GM21529 (cell line): ENCODE measurements around the gene HOXB5.

Experiments used
- ATAC-seq: cut with Tn5 transposase; IDR thresholded peaks from one replicate; pipeline ENCODE4 v1.9.1; 2021; ENCODE audit not compliant: unreplicated experiment

HOXB5 gene

DNA sequence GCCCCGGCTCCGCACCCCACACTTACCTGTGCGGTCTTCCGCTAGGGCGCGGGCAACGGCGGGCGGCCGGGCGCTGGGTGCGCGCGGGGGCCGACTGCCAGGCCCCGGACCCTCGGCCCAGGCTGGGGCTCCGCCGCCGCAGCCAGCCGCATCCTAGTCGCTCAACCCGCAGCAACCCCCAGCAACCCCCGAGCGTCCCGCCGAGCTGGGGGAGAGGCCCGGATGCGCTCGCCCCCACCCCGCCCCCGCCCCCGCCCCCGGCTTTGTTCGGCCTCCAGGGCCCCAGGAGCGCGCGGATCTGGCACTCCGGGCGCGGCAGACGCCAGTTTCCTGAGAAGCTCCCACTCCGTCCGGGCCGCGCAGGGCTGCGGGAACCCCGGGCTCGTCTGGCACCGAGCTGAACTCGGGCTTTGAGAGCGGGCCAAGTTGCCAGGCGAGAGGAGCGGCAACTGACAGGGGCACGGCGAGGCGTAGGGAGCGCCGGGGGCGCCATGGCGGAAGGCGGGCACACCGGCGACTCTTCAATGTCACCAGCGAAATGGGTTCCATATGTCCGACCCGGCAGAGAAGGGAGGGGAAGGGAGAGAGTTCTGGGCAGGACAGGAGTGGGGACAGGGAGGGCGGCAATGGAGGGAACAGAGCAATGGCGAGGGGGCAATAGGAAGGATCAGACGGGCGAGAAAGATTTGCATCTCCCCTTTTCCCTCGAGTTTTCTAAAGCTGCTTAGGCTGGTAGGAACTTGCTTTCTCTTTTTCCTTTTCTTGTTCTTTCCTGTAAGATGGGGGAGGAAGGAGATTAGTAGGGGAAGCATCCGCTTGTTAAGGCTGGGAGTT lies 29.2 kb downstream of the HOXB5 start:
- ATAC-seq = no peak

DNA sequence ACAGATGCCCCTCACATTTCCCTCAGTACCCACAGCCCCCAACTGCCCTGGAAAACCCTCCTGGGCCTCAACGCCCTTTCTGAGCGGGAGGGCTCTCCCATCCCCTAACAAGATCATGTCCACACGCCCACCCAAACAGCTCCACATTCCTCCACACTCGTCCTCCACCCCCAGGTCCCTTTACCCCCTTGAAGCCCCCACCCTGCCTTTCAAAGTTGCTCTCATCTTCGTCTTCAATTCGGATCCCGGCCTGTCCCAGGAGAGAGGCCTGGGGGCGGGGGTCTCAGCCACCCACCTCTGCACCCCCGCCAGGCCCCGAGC lies 29.8 kb downstream of the HOXB5 start:
- no peak for ATAC-seq

DNA sequence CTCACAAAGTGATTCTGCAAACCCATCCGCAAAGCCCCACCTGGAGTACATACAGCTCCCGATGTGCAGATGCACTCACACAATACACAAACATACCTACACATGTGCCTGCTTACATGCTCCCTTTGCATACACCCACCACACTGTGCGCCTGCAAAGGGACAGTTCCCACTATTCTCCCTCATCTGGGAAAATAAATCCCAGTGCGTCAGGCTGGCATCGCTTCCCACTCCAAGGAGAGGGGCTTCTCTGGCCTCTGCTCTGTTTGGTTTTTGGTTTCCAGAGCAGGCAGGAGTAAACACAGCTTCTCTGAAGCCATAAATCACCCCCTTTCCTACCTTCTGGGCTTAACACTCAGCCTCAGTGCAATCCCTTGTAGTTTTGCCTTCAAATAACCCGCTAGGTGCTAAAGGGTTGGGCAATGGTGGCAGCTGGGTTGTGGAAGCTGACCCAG lies 30.2 kb downstream of the HOXB5 start:
- ATAC-seq = no peak

DNA sequence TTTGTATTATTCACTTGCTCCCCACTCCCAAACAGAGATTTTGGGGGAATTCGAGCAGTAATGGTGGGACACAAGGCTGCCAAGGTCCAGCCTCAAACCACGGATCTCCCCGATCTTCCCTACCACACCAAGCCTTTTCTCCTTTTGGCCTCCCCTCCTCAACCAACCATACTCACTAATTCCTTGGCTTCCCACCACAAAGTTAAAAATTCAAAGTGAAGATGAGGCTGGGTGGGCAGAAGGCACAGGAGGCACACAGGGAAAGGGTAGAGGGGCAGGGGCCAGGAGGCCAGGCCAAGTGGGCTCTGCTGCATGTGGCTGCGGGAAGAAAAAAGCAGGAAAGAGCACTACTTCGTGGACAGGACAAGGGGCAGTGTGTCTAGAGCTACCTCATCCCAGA lies 30.6 kb downstream of the HOXB5 start:
- no peak for ATAC-seq

DNA sequence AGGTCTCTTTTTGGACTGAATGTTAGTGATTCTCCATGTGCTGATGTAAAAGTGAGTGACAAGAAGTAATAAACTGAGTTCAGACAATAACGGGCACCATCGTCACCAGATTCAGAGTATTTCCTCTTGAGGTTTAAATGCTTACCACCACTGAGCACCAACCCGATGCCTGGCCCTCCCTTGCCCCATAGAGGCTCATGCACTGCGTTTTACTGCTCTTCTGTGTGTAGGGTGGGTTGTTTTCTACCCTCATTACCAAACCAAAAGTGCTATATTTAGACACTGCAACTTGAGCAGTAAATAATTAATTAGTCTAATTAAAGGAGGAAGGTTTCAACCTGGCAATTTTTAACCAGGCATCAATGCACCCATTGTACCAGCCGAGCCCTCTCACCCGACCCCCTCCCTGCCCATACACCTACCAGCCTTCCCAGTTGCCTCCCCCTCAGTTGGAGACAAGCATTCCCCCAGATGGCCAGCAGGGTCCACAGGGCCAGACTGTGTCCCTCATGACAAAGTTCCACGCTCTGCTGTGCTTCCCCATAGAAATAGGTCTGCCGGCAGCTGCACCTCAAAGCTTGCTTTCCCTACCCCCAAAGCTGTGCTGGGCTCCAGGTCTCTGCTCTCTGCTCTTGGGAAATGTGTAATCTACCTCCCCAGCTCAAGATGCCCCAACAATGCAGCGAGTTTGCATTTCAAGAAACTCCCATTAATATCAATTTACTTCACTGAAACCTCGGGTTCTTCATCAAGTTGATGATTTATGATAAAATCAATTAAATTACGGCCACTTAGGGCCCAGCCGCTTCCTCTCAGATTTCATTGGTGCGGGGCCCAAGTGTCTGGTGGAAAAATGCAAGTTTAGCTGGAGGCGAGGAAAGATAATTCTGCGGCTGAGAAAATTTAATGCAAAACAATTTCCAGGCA lies 31.4 kb downstream of the HOXB5 start:
- ATAC-seq = no peak

DNA sequence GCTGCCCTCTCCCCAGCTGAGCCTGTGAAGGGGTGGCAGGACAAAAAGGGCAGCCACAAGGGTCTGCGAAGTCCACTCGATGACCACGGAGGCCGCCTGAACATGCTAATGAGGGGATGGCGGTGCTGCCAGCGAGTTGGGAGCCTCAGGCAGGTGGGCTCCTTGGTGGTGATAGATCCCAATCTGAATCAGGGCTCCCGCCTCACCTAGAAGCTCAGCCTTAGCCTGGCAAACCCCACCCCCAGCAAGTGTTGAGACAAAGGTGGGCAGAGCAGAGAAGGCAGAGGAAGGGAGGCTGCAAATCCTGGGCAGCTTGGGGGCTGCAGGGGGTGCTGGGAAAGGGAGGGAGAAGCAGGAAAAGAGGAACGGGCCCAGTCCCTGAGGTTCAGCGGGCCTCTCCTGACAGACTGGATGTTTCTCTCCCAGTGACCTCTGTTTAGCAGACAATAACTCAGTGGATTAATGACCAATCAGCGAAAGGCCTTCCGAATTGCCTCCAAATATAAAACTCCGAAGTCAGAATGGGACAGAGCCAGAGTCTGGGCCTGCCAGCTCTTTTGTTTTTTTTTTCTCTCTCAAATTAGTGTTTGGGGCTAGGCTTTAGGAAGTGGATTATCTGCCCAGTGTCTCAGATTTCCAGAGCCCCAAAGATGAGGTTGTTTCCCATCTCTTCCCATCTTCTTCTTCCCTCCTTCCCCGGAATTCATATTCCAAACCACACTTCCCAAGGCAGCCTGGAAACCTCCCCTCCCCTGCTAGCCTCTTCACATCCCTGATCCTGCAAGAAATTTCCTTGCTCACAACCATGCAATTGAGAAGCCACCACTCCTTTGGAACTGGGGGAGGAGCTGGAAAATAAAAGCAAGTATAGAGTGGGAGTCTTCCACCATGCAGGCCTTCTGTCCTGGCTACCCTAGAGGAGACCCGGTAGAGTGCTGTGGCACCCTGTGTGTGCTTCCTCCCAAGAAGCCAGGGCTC lies 33.5 kb downstream of the HOXB5 start:
- ATAC-seq = no peak

DNA sequence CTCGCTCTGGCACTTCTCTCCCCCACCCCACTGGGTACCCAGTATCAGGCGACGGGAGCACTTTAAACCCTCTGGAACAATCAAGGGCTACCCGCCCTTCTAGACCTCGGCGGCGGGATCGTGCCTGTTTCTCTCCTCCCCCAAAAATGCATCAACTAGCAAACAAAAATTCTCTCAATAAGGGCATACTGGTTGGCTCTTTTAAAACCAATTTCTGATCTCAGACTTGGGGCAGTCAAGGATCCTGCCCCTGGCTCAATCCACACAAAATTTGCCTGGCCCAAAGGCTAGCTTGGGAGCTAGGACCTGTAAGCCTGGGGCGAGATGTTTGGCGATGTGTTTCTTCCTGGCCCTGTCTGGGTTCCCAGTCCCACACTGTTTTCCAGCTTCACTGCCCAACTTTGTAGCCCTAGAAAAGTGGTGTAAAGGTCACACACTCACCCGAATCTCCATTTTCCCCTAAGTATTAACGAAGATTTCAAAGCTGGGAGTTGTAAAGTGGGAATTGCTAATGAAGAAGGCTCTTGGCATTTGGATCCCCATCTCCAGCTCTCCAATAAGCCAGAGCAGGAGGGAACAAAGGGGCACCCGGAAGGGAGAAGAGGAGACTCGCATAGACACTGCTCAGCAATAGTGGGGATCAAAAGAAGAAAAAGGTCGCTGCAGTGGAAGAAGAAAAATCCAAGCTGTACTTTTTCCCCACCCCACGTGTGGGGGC lies 34.3 kb downstream of the HOXB5 start:
- ATAC-seq = no peak

DNA sequence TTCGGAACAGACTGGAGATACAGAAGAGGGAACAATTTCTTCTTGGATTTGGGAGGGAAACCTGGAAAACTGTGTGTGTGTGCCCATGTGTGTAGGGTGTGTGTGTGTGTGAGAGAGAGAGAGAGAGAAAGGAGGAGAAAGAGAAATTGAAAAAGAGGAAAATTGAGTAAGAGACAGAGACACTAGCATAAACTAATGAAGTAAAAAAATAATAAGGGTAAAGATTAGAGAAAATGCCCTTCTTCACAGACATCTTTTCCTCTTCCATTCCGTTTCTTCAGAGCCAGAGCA lies 34.8 kb downstream of the HOXB5 start:
- no peak for ATAC-seq

DNA sequence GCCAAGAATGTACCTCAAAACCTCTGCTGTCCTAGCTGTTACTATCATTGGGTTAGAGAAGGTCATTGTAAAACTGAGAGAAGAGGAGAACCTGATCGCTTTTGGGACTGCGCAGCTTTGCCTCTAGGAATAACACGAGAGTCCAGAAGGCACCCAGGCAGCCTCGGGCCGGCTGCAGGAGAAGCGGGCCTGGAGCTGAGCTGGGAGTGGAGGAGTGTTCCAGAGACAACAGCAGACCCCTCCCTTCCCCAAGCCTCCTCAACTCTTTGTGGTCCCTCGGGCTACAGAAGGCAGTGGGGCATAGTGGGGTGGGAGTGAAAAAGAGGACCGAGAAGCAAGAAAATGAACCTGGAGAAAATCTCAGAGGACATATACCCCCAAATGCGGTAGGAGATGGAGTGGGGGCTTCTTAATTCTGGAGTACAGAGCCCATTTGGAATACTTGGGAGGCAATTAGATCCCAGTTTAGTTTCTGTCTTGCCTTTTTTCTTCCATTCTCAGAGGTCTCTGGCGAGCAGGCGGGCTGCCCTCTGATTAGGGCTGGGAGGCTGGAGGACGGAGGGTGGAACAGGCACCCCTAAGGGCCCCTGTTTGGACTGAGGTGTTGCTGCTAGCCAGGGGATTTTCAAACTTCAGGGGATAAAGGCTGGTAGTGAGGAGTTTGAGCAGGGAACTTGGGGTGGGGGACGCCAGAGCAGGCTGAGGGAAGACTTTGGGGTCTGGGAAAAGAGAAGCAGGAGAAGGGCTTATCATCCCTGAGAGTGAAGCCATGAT lies 35.3 kb downstream of the HOXB5 start:
- ATAC-seq = no peak

DNA sequence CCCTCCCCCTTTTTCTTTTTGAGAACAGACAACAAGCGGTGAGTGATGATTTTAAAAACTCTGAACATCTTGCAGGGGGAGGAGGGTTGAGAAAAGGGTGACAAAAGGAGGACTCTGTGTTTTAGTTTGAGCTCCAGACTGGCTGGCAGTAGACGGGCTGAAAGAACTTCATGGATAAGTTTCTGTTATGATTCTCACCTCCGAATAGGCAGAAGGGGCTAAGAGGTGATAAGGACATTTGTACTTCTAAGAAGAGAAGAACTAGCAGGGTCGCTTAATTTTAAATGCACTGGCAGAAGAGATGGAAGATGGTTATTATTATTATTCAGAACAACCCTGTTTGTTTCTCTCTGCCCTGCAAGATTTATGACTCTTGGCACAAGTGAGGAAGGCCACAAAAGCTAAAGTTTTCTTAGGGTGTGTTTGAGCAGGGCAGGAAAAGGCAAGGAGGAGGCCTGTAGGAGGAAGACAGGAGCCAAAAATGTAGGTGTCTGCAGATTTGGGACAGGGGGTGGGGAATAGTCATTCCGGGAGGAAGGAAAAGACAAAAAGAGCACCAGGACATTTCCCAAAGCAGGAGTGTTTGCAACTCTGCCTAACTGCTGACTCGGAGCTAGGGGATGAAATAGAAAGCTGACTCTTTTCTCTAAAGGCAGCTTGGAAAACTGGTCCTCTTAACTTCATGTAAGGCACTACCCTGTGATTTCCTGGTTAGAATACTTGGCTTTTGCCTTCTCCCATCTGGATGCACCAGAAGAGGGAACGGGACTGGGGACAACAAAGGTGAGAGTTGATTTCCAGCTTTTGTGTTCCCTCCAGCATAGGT lies 36.8 kb downstream of the HOXB5 start:
- ATAC-seq = no peak

DNA sequence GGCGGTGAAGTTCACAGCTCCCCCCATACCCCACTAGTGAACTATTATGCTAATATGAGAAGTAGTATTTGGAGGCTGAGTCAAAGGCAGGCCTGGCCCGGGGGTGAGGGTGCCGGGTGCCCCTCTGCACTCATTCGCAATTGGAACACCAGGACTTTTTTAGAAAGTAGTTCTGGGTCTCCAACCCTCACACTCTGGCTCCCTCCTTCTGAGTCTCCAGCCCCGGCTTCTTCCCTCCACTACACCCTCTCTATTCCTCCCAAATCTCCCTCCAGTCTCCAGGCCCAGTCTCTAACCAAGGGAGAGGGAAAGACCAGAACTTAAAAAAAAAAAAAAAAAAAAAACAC lies 37.4 kb downstream of the HOXB5 start:
- no peak for ATAC-seq

DNA sequence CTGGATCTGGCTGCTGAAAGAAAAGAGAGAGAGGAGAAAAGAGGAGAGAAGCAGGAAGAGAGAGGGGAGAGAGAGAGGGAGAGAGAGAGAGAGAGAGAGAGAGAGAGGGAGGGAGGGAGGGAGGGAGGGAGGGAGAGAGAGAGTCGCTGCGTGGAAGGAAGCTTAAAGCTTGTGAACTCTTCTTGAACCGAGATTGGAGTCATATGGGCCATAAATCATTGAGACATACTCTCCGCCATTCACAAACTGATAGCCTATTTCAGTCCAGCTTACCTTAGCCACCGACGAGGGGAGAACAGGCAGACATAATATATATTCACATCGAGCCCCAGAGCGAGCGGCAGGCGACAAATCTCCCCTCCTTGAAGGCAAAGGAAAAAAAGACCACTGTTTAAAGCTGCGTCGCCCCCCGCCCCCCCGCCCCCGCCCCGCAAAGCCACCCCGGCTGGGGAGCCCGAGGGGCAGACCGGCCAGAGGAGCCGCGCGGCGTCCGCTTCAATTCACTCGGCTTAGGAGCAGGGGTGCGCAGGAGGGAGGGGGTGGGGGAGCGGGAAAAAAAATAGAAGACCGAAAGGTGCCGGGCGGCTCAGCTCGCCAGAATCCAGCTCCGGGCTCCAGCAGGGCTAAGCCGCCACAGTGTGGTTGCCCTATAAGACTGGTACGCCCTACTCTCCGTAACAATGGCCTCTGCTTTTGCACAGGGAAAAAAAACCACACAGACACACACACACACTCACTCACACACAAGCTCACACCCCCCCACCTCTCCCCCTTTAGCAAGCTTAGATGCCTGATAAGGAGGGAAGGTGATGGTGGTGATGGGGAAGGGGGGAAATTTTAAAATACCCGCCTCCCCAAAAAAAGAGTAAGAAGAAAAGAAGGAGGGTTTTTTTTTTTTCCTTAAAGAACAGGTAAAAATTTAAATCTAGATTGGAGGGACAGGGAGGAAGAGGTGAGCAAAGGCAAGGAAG lies 38.0 kb downstream of the HOXB5 start:
- ATAC-seq = no peak

DNA sequence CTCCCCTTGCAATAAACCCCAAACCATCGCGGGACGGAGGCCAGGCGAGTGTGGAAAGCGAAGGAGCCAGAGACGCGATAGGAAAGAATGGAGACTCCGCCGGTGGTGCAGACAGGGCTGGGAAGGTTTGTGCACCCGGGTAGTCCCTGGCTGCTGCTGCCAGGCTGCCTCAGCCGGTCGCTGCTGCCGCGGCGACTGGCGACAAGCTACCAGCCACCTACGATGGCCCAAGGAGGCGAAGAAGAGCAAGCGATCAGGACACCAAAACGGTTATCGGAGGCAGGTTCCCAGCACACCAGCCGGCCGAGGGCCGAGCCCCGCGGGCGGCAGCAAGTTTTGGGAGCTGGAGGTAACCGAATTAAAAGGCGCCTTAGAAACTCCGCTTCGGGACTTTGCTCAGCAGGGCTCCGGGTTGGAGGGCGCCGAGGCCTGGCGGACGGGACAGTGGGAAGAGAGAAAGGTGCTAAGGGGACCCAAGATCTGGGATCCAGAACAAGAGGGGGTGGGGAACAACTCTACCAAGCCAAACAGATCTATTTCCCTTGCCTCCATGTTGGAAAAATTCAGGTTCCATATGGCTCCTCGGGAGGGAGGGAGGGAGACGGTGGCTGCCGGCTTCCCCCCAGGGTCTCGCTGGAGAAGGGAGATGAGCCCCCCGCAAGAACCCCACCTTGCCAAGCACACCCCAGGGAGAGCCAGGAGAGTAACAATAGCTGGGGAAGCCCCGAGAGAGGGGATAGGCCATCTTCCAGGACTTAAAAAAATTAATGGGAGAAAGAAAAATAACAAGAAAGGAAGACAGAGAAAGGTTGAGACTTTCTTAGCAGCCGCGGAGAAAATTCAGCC lies 38.9 kb downstream of the HOXB5 start:
- ATAC-seq = no peak

DNA sequence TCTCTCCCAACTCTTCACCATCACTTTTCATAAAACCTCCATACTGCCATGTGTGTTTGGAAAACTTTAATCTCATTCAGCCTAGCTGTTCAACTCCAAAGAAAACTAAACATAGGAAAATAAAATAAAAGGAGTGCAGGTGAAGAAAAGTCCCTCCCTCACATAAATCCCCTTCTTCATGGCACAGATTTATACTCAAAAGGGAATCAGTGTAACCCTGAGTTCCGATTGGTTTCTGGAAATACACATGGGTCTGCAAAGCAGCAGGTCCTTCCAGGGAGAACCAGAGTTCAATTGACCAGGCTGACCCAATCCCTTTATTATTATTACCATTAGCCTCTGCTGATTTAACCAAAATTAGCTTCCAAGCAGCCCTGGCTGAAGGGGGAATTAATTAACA lies 39.8 kb downstream of the HOXB5 start:
- ATAC-seq = no peak

DNA sequence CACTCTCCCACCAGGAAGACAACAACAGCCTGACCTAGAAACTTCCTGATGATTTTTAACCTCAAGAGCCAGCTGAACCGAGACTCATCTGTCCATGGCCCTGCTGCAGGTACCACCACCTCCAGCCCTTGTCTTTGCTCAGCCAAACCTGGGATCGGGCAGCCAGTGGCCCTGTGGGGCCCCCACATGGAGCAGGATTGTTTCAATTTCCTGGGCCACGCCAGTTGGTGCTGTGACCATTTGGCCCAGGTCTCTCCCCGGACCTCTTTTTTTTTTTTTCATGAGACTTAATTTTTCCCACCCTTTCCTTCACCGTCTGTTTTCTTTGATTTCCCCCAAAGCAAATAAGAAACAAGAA lies 40.4 kb downstream of the HOXB5 start:
- no peak for ATAC-seq

DNA sequence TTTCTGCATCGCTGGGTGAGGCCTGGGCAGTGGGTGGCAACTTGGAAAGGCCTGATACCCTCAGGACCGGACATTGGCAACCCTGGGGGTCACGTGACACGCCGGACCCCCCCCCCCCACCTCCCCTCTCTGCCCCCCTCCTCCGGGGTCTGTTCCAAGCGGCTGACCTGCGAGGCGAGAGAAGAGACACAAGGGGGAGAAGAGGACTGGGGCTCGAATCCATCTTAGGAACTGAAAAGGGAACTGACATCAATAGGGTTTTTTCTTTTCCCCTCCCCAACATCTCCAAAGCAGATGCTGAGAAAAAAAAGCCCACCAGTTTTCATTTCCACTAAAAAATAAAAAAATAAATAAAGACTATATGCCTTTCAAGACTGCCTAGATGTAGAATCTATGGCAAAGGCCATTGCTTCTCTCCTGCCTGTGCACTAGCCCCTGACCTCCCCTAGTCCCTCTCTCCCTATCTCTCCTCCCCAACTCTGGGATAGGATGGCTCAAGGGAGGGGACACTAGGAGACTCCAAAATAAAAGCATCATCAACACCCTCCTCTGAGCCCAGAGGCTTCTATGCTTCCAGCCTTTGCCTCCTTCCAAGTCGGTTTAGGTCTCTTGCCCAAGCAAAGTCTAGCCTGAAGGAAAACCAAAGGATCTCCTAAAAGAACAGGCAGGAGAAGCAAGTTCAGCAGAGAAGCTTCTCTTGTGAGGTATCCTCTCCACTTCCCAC lies 41.0 kb downstream of the HOXB5 start:
- ATAC-seq = no peak
